Activated T-helper 2 cell treated with anti-CD3 and anti-CD28 coated beads, Interferon-gamma antibody, Interleukin-2, Interleukin-4, amounts not matched to agents 10 μg/mL and 5 μg/mL and 100 μg/mL, durations not matched to agents 14 hours and 24 hours and 36 hours (primary cell): ENCODE results near the gene ZBTB47. TPM values are rescaled to one million over a fixed set of nuclear protein-coding genes. Genes with fewer than 3 reads are reported as not detected.

Experiments
- DNase-seq: peaks from one replicate; pipeline ENCODE4 v3.0.0; 2021; ENCODE audit warnings: low spot score
- H3K27ac Mint-ChIP-seq: one replicate; pipeline ENCODE4 v1.8.0; 2021; ENCODE audit warnings: mixed read lengths
- H3K27me3 Mint-ChIP-seq: one replicate; pipeline ENCODE4 v1.8.0; 2021; ENCODE audit warnings: low read depth, mixed read lengths
- H3K36me3 Mint-ChIP-seq: one replicate; pipeline ENCODE4 v1.8.0; 2021; ENCODE audit warnings: low read depth, mixed read lengths
- H3K4me1 Mint-ChIP-seq: one replicate; pipeline ENCODE4 v1.8.0; 2021; ENCODE audit warnings: low read depth, mixed read lengths
- H3K4me3 Mint-ChIP-seq: one replicate; pipeline ENCODE4 v1.8.0; 2021; ENCODE audit warnings: low read depth, mild to moderate bottlenecking, moderate library complexity, mixed read lengths
- H3K9me3 Mint-ChIP-seq: one replicate; pipeline ENCODE4 v1.8.0; 2021; ENCODE audit warnings: mixed read lengths
- intact Hi-C: fragments of 100-400 bp; cut with micrococcal nuclease; formaldehyde crosslinking; loops from one replicate; pipeline ENCODE4 v1.15.1; 2023
- total RNA-seq: library from RNA; stranded (reverse); gene quantifications from 2 replicates; pipeline ENCODE4 v1.2.3, GENCODE V29; 2022

The ZBTB47 gene
- total RNA-seq, 1 donor from 2014 or later, result 0.16 TPM

DNA sequence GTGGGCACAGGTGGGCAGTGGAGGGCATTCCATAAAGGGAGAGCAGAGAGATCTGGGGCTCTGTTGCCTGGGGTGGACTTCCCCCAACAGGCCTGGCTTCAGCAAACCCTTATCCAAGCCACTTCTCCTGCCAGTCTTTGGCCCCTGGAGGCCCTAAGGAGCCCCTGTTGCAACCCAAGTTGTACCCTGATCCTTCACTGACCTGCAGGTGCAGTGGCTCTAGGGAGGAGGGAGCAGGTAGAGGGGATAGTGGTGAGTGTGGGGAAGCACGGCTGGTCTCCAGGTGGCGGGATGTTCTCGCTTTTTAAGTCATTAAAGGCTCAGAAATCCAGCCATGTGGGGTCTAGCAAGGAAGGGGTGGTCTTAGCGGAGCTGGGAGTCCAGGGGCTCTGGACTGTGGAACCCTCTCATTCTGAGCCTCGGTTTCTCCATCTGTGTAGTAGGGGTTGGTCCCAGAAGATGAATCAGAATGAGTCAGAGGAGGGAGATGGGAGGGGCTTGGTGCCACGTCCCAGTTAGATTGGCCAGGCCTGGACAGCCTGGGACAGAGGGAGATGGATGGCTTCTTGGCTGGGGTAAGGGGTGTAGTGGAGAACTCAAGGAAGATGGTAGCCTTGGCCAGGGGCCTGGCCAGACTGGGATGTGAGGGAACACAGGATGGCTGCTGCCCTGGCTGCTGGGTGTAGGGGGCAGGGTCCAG lies 2.6 kb downstream of the ZBTB47 start:
- DNase-seq, result no peak
- Mint-ChIP-seq H3K36me3 (no peaks in the 10 kb centered on the region), H3K27me3 (peaks cover 9% of the 10 kb centered on the region), H3K9me3 (no peaks in the 10 kb centered on the region), H3K27ac (no peak overlapping the region), H3K4me3 (no peak overlapping the region), H3K4me1 (peaks cover 9% of the 10 kb centered on the region)
- intact Hi-C loops, result no loop called here

DNA sequence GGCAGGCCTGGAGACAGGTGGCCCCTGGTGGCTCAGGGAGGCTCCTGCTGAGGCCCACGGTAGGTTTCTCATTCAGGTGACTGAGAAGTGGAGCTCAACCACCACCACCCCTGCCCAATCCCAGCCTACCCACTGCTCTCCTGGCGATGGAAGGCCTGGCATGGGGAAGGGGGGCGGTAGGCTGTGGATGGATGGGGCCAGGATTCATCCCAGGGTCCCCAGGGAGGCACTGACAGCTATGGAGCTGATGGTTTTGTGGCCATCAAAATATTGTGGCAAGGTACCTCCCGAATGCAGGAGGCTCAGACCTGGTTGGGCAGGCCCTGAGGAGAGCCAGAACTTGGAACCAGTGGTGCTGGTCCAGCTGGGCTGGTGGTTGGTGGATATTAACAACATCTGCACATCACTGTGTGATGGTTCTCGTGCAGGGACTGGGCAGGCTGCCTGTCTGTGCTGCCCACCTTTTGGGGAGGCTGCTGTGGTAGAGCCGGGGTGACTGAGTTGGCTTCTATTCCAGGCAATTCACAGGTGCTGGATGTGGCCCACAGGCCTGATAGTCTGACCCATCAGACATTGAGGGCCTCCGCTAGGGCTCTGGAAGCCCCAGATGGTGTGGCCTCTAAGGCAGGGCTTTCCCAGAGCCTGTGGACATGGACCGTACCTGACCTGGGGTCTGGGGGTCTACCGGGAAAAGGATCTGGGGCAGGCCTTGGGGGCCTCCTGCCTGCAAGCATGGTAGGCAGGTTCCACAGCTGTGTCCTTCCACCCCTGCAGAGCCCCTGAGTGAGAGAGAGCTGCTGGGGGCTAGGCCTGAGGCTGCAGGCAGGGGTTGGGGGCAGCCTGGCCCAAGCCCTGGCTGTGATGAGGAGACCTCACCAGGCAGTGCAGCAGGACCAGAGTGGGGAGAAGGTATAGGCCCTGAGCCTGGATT lies 3.4 kb downstream of the ZBTB47 start:
- intact Hi-C loops, result no loop called here
- Mint-ChIP-seq H3K4me3 (no peak overlapping the region), H3K36me3 (no peaks in the 10 kb centered on the region), H3K9me3 (no peaks in the 10 kb centered on the region), H3K27ac (no peak overlapping the region), H3K27me3 (peaks cover 9% of the 10 kb centered on the region), H3K4me1 (peaks cover 9% of the 10 kb centered on the region)
- DNase-seq, result no peak

DNA sequence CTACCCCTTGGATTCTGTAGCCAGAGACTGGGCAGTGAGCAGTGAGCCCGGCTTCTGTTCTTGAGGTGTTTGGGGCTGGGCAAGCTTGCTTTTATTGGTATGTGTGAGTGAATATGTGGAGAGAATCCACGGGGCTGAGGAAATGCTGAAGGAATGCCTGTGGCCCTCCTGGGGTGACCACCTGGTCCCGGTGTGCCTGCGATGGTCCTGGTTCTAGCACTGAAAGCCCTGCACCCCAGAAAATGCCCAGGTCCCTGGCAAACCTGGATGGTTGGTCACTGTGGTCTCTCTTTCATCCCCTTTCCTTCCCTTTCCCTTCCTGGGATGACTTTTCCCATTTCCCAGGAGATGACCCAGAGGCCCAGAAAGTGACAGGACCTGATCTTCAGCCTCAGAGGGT lies 4.2 kb downstream of the ZBTB47 start:
- H3K4me3 Mint-ChIP-seq, result no peak overlapping the region
- H3K27ac Mint-ChIP-seq, result no peak overlapping the region
- peaks cover 8% of the 10 kb centered on the region for H3K4me1 Mint-ChIP-seq
- no peak for DNase-seq
- no peaks in the 10 kb centered on the region for H3K36me3 Mint-ChIP-seq
- intact Hi-C loops, result no loop called here
- peaks cover 9% of the 10 kb centered on the region for H3K27me3 Mint-ChIP-seq
- no peaks in the 10 kb centered on the region for H3K9me3 Mint-ChIP-seq

DNA sequence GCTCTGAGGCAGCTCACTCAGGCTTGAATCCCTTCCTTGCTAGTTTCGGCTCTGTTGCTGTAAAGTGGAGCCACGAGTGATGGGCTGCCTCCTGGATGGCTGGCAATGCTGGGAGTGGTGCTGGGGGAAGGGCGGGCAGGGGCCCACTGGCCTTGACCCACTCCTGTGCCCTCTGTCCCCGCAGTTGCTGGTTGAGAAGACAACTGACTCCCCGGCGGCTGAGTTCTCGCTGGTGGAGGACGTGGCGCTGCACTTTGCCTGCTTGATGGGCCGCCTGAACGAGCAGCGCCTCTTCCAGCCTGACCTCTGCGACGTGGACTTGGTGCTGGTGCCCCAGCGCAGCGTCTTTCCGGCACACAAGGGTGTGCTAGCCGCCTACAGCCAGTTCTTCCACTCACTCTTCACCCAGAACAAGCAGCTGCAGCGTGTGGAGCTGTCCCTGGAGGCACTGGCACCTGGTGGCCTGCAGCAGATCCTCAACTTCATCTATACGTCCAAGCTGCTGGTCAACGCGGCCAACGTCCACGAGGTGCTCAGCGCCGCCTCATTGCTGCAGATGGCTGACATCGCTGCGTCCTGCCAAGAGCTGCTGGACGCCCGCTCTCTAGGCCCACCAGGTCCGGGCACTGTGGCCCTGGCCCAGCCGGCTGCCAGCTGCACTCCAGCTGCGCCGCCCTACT lies 4.7 kb downstream of the ZBTB47 start:
- H3K4me3 Mint-ChIP-seq, result no peak overlapping the region
- no peaks in the 10 kb centered on the region for H3K36me3 Mint-ChIP-seq
- no peaks in the 10 kb centered on the region for H3K9me3 Mint-ChIP-seq
- intact Hi-C loops, result no loop called here
- DNase-seq, result no peak
- peaks cover 2% of the 10 kb centered on the region for H3K4me1 Mint-ChIP-seq
- no peak overlapping the region for H3K27ac Mint-ChIP-seq
- H3K27me3 Mint-ChIP-seq, result peaks cover 6% of the 10 kb centered on the region

DNA sequence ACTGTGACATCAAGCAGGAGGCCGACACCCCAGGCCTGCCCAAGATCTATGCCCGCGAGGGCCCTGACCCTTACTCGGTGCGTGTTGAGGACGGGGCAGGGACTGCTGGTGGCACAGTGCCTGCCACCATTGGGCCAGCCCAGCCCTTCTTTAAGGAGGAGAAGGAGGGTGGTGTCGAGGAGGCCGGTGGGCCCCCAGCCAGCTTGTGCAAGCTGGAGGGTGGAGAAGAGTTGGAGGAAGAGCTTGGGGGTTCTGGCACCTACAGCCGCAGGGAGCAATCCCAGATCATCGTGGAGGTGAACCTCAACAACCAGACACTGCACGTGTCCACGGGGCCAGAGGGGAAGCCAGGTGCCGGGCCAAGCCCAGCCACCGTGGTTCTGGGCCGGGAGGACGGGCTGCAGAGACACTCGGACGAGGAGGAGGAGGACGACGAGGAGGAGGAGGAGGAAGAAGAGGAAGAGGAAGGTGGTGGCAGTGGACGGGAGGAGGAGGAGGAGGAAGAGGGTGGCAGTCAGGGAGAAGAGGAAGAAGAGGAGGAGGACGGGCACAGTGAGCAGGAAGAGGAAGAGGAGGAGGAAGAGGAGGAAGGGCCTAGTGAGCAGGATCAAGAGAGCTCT lies 5.4 kb downstream of the ZBTB47 start:
- Mint-ChIP-seq H3K4me1 (no peaks in the 10 kb centered on the region), H3K4me3 (no peak overlapping the region), H3K9me3 (no peaks in the 10 kb centered on the region), H3K36me3 (no peaks in the 10 kb centered on the region), H3K27ac (no peak overlapping the region), H3K27me3 (peaks cover 4% of the 10 kb centered on the region)
- DNase-seq, result no peak
- intact Hi-C loops, result no loop called here

DNA sequence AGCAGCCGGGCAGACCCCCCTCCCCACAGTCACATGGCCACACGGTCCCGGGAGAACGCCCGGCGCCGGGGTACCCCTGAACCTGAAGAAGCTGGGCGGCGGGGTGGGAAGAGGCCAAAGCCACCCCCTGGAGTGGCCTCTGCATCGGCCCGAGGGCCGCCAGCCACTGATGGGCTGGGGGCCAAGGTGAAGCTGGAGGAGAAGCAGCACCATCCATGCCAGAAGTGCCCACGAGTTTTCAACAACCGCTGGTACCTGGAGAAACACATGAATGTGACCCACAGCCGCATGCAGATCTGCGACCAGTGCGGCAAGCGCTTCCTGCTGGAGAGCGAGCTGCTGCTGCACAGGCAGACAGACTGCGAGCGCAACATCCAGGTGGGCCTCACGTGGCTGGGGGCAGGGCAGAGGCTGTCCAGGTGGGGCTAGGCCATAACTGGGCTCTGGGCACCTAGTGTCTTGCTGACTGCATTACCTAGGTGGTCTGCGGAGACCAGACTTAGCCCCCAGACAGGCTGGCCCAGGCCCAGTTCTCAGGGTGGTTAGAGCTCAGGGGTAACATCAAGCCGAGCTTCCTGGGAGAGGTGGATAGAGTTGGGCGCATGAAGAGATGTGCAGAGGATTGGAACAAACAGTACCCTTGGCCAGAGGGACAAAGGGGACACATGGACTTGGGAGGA lies 6.1 kb downstream of the ZBTB47 start:
- H3K27me3 Mint-ChIP-seq, result peaks cover 4% of the 10 kb centered on the region
- H3K9me3 Mint-ChIP-seq, result no peaks in the 10 kb centered on the region
- no peak overlapping the region for H3K4me3 Mint-ChIP-seq
- H3K4me1 Mint-ChIP-seq, result no peaks in the 10 kb centered on the region
- no peaks in the 10 kb centered on the region for H3K36me3 Mint-ChIP-seq
- intact Hi-C loops, result loop anchor here (5.0 kb wide), 1 partner anchor 83 kb away; no protein-coding TSS in a partner anchor
- no peak for DNase-seq
- H3K27ac Mint-ChIP-seq, result no peak overlapping the region

DNA sequence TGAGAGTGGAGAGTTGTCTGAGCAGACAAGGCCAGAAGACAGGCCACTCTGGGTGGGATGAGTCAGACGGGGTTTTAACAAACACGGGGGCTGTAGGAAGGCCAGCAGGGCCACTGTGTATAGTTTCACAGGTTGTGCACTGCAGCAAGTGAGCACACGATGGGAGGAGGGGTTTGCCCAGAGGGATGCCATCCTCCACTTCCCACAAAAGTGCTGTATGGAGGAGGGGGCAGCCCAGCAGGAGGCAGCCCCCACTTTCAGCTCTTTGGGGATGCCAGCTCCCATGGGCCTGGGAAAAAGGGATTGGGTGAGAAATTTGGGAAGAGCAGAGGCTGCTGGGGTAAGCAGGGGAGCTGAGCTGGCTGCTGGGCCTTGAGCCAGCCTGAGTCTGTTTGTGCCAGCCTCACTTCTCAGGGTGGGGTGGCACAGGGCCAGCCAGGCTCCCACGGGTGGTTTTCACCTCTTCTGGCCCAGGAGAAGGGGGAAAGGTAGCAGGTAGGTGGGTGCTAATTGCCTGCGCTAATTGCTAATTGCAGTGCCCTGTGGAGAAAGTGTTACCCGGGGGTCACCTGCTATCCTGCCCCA lies 6.7 kb downstream of the ZBTB47 start:
- H3K4me3 Mint-ChIP-seq, result no peak overlapping the region
- DNase-seq, result no peak
- H3K36me3 Mint-ChIP-seq, result no peaks in the 10 kb centered on the region
- no peaks in the 10 kb centered on the region for H3K4me1 Mint-ChIP-seq
- peaks cover 2% of the 10 kb centered on the region for H3K27me3 Mint-ChIP-seq
- intact Hi-C loops, result loop anchor here (5.0 kb wide), 1 partner anchor 82 kb away; no protein-coding TSS in a partner anchor
- no peak overlapping the region for H3K27ac Mint-ChIP-seq
- no peaks in the 10 kb centered on the region for H3K9me3 Mint-ChIP-seq

DNA sequence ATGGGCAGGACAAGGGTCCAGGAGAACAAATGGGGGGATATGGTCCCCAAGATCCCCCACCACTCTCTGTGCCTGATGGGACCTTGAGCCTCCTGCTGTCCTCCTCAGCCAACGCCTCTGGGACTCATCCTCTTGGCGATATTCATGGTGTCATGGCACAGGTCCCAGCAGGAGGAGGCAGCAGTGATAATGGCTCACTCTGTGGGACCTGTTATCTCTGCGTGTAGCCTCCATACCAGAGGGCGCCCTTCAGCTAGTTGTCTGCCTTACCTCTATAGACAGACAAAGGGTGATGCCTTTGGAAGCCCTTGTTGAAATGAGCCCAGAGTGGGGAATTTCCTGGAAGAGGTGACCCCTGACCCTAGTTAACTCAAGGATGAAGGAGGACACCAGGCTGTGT lies 7.4 kb downstream of the ZBTB47 start:
- intact Hi-C loops, result loop anchor here (5.0 kb wide), 1 partner anchor 81 kb away; no protein-coding TSS in a partner anchor
- no peaks in the 10 kb centered on the region for H3K4me1 Mint-ChIP-seq
- H3K36me3 Mint-ChIP-seq, result no peaks in the 10 kb centered on the region
- H3K4me3 Mint-ChIP-seq, result no peak overlapping the region
- H3K27ac Mint-ChIP-seq, result no peak overlapping the region
- H3K27me3 Mint-ChIP-seq, result no peaks in the 10 kb centered on the region
- no peaks in the 10 kb centered on the region for H3K9me3 Mint-ChIP-seq
- no peak for DNase-seq

DNA sequence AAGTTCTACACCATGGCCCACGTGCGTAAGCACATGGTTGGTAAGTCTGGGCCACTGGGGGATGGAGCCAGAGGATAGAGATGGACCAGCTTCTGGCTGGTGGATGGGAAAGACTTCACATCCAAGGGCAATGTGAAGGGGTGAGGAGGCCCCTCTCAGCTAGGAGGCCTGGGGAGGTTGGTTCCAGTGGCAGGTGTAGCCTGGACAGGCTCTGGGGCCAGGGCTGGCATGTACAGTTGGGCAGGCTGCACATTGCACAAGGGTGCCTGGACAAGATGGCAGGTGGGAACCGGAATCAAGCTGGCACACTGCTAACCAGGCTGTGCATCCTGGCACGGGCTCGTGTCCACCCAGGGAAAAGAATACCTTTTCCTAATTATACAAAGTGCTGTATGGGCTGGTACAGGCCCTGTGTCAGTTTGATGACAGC lies 8.1 kb downstream of the ZBTB47 start:
- H3K9me3 Mint-ChIP-seq, result no peaks in the 10 kb centered on the region
- no peaks in the 10 kb centered on the region for H3K36me3 Mint-ChIP-seq
- H3K4me3 Mint-ChIP-seq, result no peak overlapping the region
- H3K4me1 Mint-ChIP-seq, result no peaks in the 10 kb centered on the region
- DNase-seq, result no peak
- no peaks in the 10 kb centered on the region for H3K27me3 Mint-ChIP-seq
- H3K27ac Mint-ChIP-seq, result no peak overlapping the region
- intact Hi-C loops, result loop anchor here (5.0 kb wide), 1 partner anchor 81 kb away; no protein-coding TSS in a partner anchor

DNA sequence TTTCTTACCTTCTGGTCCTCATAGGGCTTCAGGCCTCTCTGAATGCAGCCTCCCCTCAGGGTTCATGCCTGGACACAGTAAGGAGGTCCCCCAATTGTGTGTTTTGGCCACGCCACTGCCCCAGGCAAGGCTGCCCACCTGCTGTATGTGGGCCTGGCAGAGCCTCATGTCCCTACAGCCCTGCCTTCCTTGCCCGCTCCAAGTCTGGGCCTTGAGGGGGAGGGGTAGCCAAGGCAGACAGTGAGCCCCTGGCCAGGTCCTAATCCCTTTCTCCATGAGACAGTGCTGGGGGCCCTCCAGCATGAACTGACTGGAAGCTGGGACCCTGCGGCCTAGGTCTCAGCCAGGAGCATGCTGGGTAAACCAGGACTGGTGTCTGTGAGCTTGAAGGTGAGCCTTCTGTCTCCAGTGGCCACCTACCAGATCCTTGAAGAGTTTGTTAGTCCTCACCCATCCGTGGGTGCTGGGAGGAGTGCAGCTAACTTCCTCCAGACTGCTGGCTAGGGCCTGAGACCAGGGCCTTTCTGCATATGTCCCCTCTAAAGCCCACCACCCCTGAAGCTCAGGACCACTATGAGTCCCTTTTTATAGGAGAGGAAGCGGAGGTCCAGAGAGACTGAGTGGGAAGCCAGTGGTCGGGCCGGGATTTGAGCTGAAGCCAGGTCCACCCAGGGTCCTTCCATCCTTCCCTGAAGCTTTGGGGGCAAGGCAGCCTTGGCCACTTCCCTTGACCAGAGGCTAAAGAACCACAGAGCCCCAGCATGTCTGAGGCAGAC lies 8.7 kb downstream of the ZBTB47 start:
- Mint-ChIP-seq H3K9me3 (no peaks in the 10 kb centered on the region), H3K4me3 (no peak overlapping the region), H3K27me3 (no peaks in the 10 kb centered on the region), H3K27ac (no peak overlapping the region), H3K36me3 (no peaks in the 10 kb centered on the region), H3K4me1 (no peaks in the 10 kb centered on the region)
- no peak for DNase-seq
- intact Hi-C loops, result loop anchor here (5.0 kb wide), 1 partner anchor 80 kb away; no protein-coding TSS in a partner anchor

DNA sequence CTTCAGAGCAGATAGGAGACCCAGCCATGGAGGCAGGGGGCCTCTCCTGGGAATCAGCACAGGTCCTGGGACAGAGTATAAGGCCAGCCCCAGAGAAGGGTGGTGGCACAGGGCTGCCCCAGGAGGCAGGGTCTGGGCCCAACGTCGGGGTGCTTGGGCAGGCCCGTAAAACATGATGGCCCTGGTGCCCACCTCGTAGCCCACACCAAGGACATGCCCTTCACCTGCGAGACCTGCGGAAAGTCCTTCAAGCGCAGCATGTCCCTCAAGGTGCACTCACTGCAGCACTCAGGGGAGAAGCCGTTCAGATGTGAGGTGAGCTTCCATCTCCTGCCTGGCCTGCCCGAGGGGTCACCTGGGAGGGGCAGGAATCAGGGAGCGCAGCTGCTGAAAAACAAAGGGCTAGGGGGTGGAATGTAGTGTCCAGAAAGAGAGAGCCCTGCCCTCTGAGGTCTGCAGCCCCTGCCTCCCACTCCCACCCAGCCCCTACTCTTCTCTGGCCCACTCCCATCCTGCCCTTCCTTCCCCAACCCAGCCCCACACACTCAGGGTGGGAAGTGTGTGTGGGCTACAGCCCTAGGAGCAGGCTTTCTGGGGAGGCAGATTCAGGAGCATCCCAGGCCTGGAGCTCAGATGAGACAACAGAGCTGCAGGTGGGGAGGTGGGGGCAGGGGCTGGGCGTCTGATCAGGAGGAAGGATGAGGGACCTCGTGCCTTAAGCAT lies 9.5 kb downstream of the ZBTB47 start:
- Mint-ChIP-seq H3K4me3 (no peak overlapping the region), H3K9me3 (no peaks in the 10 kb centered on the region), H3K4me1 (no peaks in the 10 kb centered on the region), H3K27me3 (no peaks in the 10 kb centered on the region), H3K27ac (no peak overlapping the region), H3K36me3 (no peaks in the 10 kb centered on the region)
- intact Hi-C loops, result loop anchor here (5.0 kb wide), 1 partner anchor 79 kb away; no protein-coding TSS in a partner anchor
- DNase-seq, result no peak
